Lung (tissue), 12 donors: ENCODE results near the gene MAST4. TPM values are rescaled to one million over a fixed set of nuclear protein-coding genes. Genes with fewer than 3 reads are reported as not detected.

Experiments
- ATAC-seq: fragments of 200-7000 bp; cut with Tn5 transposase; one replicate; pipeline ENCODE4 v1.9.1; 2020; ENCODE audit warnings: moderate number of reproducible peaks; ENCODE audit not compliant: insufficient read depth, low FRiP score
- DNase-seq, 3 donors: peaks; one replicate each; pipeline ENCODE4 v3.0.0-alpha.2; 2013 to 2017
- H3K27ac ChIP-seq, 2 donors: one replicate each; pipeline ENCODE4 v1.5.1; 2013; ENCODE audit warnings: mild to moderate bottlenecking in 2 of 2, moderate library complexity in 2 of 2, control low read depth in 1 of 2, inconsistent platforms in 1 of 2, low read depth in 1 of 2, low read length in 1 of 2
- H3K27me3 ChIP-seq, 3 donors: one replicate each; pipeline ENCODE4 v1.5.1; 2013; ENCODE audit warnings: low read length in 2 of 3; ENCODE audit not compliant: control insufficient read depth in 3 of 3, insufficient read depth in 3 of 3
- H3K36me3 ChIP-seq, 4 donors: one replicate each; pipeline ENCODE4 v1.5.1; 2013; ENCODE audit warnings: low read length in 4 of 4, mild to moderate bottlenecking in 1 of 4, moderate library complexity in 1 of 4; ENCODE audit not compliant: control insufficient read depth in 4 of 4, insufficient read depth in 4 of 4
- H3K4me1 ChIP-seq, 5 donors: one replicate each; pipeline ENCODE4 v1.5.1; 2013; ENCODE audit warnings: low read length in 5 of 5, mild to moderate bottlenecking in 2 of 5, moderate library complexity in 1 of 5; ENCODE audit not compliant: control insufficient read depth in 5 of 5, insufficient read depth in 5 of 5
- H3K4me3 ChIP-seq: one replicate; pipeline ENCODE4 v1.5.1; 2013; ENCODE audit warnings: mild to moderate bottlenecking, control low read depth, moderate library complexity
- H3K9ac ChIP-seq, 2 donors: one replicate each; pipeline ENCODE4 v1.5.1; 2013; ENCODE audit warnings: low read length in 2 of 2, control low read depth in 1 of 2; ENCODE audit not compliant: insufficient read depth in 1 of 2
- H3K9me3 ChIP-seq, 4 donors: one replicate each; pipeline ENCODE4 v1.5.1; 2013; ENCODE audit warnings: low read length in 3 of 4, mild to moderate bottlenecking in 1 of 4, moderate library complexity in 1 of 4; ENCODE audit not compliant: control insufficient read depth in 4 of 4, insufficient read depth in 3 of 4
- CTCF ChIP-seq: IDR thresholded peaks from 2 replicates; pipeline ENCODE4 v1.5.1; 2012; ENCODE audit warnings: mild to moderate bottlenecking; ENCODE audit errors: control extremely low read depth, extremely low read depth
- whole genome bisulfite sequencing, 2 donors: extraction: QIAGEN DNeasy Blood & Tissue Kit; methylation state at CpG; one replicate each; pipeline ENCODE4 v1.1.7; 2013; 5-methylcytosine and 5-hydroxymethylcytosine counted together
- polyA plus RNA-seq, 2 donors: library from polyadenylated mRNA; stranded (reverse); fragments of 200-250 nt; gene quantifications; one replicate each; pipeline ENCODE4 v1.2.1, GENCODE V29; 2013
- total RNA-seq, 2 donors: library from RNA; depleted of rRNA in 1 of 2; stranded (reverse); fragments of >200 nt in 1 of 2; gene quantifications; one replicate each; pipeline ENCODE4 v1.2.1, GENCODE V29; 2014 to 2021
- donor health status: control.
- donor health status: control.
- donor health status: Bipolar disorder and iron deficiency.
- donor health status: healthy.
- donor health status: DM: yes; HTN: yes; CAD: no.

MAST4 gene
- total and polyA plus RNA-seq, 4 donors, result 13.9 to 153 (median 46.2) TPM

DNA sequence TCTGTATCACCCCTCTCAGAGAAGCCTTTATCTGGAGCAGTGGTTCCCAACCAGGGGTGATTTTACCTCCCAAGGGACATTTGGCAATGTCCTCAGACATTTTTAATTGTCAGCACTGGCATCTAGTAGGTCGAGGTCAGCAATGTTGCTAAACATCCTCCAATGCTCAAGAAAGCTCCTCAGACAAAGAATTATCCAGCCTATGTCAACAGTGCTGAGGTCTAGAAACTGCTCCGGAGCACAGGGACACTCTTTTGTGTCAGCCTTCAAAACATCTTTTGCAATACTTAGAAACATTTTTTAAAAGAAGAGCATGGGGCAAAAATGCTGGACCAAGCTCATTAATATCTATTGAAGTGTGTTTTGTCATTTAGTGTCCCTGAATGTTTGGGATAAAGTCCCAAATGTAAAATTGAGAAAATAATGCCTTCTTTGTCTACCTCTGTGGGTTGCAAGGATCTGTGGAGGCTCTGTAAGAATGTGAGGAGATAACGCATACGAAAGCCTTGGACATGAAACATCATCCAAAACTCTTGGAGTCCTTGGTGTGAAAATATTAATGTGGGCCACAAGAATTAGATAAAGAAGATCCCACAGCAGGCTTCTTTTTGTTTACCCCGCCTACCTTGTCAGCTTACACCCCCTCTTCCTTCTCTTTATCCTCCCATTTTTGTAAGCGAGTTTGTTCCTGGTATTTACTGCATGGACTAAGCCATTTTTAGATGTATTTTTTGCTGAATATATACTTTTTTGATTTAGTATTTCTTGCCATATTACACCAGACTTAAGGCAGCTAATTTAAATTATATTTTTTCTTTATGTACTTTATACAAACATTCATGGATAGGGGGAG is 406.9 kb downstream of the MAST4 start:
- Histone ChIP-seq H3K27ac (peak overlapping the region; percentile 40 to 95), H3K9ac (peak overlapping the region in 1 of 2 donors; percentile 77)
- DNase-seq, result peak in 2 of 3 donors; percentile 40 to 49

DNA sequence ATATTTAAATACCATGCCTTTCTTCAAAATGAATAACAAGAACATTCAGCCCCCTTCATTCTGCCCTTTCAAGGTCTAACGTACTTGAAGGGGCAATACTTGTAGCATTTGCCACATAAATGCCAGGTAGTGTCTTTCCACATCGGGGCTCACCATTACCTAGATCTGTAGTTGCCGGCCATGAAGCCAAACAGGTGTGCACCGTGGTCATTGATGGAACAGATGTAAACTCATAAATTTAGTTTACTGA is 407.4 kb downstream of the MAST4 start:
- ATAC-seq, result no peak
- H3K4me1 ChIP-seq, result peaks cover 8 to 47% (median 26%) of the 10 kb centered on the region in 5 donors
- H3K36me3 ChIP-seq, result peaks cover 0 to 3% (median 0%) of the 10 kb centered on the region in 4 donors
- H3K9ac ChIP-seq, result peak overlapping the region in 1 of 2 donors; percentile 77
- TF ChIP-seq CTCF, result no peak
- no peaks in the 10 kb centered on the region for H3K27me3 ChIP-seq
- no peak for DNase-seq
- 2 to 3% methylated on average over 4 of the region's 4 CpGs for WGBS, 2 donors
- peak overlapping the region; percentile 48 for H3K4me3 ChIP-seq
- H3K27ac ChIP-seq, result peak overlapping the region; percentile 86 to 95
- no peaks in the 10 kb centered on the region for H3K9me3 ChIP-seq

More for the DNA sequence above, 406.9 kb downstream of the MAST4 start:
- TF ChIP-seq CTCF, result no peak
- peaks cover 0 to 3% (median 0%) of the 10 kb centered on the region in 4 donors for H3K36me3 ChIP-seq
- H3K27me3 ChIP-seq, result no peaks in the 10 kb centered on the region
- H3K4me1 ChIP-seq, result peaks cover 8 to 44% (median 23%) of the 10 kb centered on the region in 5 donors
- 40 to 52% methylated on average over 6 of the region's 6 CpGs for WGBS, 2 donors
- H3K4me3 ChIP-seq, result no peak overlapping the region
- ATAC-seq, result no peak
- no peaks in the 10 kb centered on the region for H3K9me3 ChIP-seq

DNA sequence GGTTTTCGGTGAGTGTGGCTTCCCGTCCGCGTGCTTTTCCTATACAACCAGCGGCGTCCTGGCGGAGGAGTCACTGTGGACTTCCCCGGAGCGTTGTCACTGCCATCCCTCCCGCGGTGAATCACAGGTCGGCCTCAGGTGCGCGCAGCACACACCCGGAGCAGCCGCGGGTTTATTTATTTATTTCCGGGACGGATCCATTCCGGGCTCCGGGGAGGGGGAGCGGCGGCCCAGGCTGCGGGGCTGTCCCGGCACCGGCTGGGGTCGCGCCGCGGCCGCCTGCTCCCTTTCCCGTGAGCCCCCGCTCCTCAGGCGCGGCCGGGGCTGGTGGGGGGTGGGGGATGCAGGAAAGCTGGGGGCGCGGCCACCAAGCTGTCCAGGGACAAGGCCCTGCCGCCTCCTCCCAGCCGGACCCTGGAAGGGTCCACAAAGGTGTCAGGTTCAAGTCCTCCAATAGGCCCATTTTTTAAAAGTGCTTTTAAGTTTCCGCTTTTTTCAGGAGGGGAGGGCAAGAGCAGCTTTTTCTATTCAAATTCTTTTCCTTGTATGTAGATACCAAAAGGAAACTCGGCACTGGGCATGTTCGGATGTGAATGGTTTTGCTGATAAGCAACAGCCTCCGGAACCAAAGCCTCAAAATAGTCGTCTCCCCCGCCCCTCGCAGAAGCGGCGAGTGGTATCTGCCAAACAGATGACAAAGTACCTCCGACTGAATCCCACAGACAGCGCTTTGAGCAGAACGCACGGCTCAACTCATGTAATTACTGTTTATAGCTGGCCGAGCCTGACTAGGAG is 407.9 kb downstream of the MAST4 start:
- no peak for TF ChIP-seq CTCF
- WGBS, 2 donors, result 0 to 1% methylated on average over 43 to 54 of the region's 54 CpGs
- no peaks in the 10 kb centered on the region for H3K9me3 ChIP-seq
- no peaks in the 10 kb centered on the region for H3K27me3 ChIP-seq
- peak overlapping the region; percentile 86 to 95 for H3K27ac ChIP-seq
- H3K4me1 ChIP-seq, result peaks cover 8 to 51% (median 31%) of the 10 kb centered on the region in 5 donors
- peak overlapping the region; percentile 58 for H3K4me3 ChIP-seq
- peak; percentile 86 for ATAC-seq
- DNase-seq, result peak; percentile 92 to 97 (median 95)
- peak overlapping the region; percentile 91 to 97 for H3K9ac ChIP-seq
- peaks cover 0 to 3% (median 0%) of the 10 kb centered on the region in 4 donors for H3K36me3 ChIP-seq
